Suprapubic skin (tissue), 4 donors: ENCODE measurements around the gene PRXL2B. TPM values are rescaled to one million over a fixed set of nuclear protein-coding genes. Genes with fewer than 3 reads are reported as not detected.
A peak's percentile ranks its signal among the peaks of the same experiment; 100 is the strongest.

Experiments
- DNase-seq, 2 donors: peaks; one replicate each; pipeline ENCODE4 v3.0.0-alpha.2; 2019; ENCODE audit warnings: low spot score in 2 of 2
- H3K27ac ChIP-seq: fragments of 200-600 bp; sonication (generic); one replicate; pipeline ENCODE4 v1.5.1; 2019
- H3K27me3 ChIP-seq: fragments of 200-600 bp; sonication (generic); one replicate; pipeline ENCODE4 v1.5.1; 2019
- H3K36me3 ChIP-seq: fragments of 200-600 bp; sonication (generic); one replicate; pipeline ENCODE4 v1.5.1; 2019
- H3K4me1 ChIP-seq: fragments of 200-600 bp; sonication (generic); one replicate; pipeline ENCODE4 v1.5.1; 2019
- H3K4me3 ChIP-seq: fragments of 200-600 bp; sonication (generic); one replicate; pipeline ENCODE4 v1.5.1; 2019; ENCODE audit warnings: mild to moderate bottlenecking
- H3K9me3 ChIP-seq: fragments of 200-600 bp; sonication (generic); one replicate; pipeline ENCODE4 v1.5.1; 2019
- EP300 ChIP-seq: sonication (generic); formaldehyde crosslinking; IDR thresholded peaks from one replicate; pipeline ENCODE4 v1.6.1; 2017; ENCODE audit warnings: antibody characterized with exemption
- POLR2A ChIP-seq, 2 donors: fragments of 450-650 bp; IDR thresholded peaks; one replicate each; pipeline ENCODE4 v1.6.1; 2017; ENCODE audit warnings: antibody characterized with exemption in 2 of 2, mild to moderate bottlenecking in 2 of 2, moderate library complexity in 2 of 2
- POLR2AphosphoS5 ChIP-seq, 3 donors: sonication (generic); formaldehyde crosslinking; IDR thresholded peaks; one replicate each; pipeline ENCODE4 v1.6.1; 2017; ENCODE audit warnings: antibody characterized with exemption in 3 of 3
- WGBS: methylation state at CpG from one replicate; pipeline ENCODE4 v1.1.5; 2018; 5-methylcytosine and 5-hydroxymethylcytosine counted together
- total RNA-seq, 4 donors: library from RNA; depleted of rRNA; stranded (reverse); fragments of >200 nt; gene quantifications; one replicate each; pipeline ENCODE4 v1.1.0, GENCODE V29; 2016
- TF ChIP-seq, protein P1 (sequence below), 2 donors: fragments of 200-600 bp in 1 of 2; fragments of 450-650 bp in 1 of 2; sonication (generic) in 1 of 2; IDR thresholded peaks; one replicate each; pipeline ENCODE4 v1.5.1; 2016 to 2019; ENCODE audit warnings: antibody characterized with exemption in 2 of 2, mild to moderate bottlenecking in 1 of 2, moderate library complexity in 1 of 2

PRXL2B gene
- total RNA-seq, 4 donors from 2014 or later = 9.7 to 16.3 (median 10.7) TPM

DNA sequence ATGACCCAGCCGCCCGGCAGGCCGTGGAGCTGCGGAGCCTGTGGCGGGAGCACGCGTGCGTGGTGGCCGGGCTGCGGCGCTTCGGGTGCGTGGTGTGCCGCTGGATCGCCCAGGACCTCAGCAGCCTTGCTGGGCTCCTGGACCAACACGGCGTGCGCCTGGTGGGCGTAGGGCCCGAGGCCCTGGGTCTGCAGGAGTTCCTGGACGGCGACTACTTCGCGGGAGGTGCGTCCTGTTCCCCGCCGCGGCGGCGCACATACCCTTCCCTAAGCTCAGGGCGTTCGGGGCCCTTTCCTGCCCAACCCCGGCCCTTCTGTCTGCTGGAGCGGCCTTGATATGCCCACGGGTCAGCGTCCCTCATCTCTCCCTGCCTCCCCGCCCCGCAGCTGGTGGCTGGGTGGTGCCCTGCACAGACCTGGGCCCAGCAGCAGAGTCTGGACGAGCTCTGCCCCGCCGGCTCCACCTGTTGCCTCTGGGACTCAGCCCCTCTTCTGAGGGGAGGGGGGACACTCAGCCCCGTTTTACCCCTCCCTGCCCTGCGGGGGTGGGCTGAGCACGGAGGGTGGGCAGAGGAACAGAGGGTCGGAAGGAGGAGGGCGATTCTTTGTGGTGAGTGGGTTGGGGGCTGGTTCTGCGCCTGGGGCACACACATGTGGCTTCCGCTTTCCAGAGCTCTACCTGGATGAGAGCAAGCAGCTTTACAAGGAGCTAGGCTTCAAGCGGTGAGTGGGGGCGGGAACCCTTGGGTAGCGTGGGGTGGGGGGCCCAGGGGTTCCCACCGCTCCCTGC lies 688 bp downstream of the PRXL2B start:
- Histone ChIP-seq H3K4me1 (peaks cover 34% of the 10 kb centered on the region), H3K27me3 (no peaks in the 10 kb centered on the region), H3K4me3 (peak overlapping the region; percentile 83), H3K36me3 (no peaks in the 10 kb centered on the region), H3K27ac (peak overlapping the region; percentile 96), H3K9me3 (no peaks in the 10 kb centered on the region)
- no peak for DNase-seq
- TF ChIP-seq, protein P1, sequence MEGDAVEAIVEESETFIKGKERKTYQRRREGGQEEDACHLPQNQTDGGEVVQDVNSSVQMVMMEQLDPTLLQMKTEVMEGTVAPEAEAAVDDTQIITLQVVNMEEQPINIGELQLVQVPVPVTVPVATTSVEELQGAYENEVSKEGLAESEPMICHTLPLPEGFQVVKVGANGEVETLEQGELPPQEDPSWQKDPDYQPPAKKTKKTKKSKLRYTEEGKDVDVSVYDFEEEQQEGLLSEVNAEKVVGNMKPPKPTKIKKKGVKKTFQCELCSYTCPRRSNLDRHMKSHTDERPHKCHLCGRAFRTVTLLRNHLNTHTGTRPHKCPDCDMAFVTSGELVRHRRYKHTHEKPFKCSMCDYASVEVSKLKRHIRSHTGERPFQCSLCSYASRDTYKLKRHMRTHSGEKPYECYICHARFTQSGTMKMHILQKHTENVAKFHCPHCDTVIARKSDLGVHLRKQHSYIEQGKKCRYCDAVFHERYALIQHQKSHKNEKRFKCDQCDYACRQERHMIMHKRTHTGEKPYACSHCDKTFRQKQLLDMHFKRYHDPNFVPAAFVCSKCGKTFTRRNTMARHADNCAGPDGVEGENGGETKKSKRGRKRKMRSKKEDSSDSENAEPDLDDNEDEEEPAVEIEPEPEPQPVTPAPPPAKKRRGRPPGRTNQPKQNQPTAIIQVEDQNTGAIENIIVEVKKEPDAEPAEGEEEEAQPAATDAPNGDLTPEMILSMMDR (IDR thresholded peaks at IDR 0.05) = no peak
- TF ChIP-seq POLR2A (IDR thresholded peaks at IDR 0.05) = no peak
- TF ChIP-seq POLR2AphosphoS5 (IDR thresholded peaks at IDR 0.05) = no peak
- no peak for TF ChIP-seq EP300
- 0% methylated on average over 3 of the region's 52 CpGs for WGBS

DNA sequence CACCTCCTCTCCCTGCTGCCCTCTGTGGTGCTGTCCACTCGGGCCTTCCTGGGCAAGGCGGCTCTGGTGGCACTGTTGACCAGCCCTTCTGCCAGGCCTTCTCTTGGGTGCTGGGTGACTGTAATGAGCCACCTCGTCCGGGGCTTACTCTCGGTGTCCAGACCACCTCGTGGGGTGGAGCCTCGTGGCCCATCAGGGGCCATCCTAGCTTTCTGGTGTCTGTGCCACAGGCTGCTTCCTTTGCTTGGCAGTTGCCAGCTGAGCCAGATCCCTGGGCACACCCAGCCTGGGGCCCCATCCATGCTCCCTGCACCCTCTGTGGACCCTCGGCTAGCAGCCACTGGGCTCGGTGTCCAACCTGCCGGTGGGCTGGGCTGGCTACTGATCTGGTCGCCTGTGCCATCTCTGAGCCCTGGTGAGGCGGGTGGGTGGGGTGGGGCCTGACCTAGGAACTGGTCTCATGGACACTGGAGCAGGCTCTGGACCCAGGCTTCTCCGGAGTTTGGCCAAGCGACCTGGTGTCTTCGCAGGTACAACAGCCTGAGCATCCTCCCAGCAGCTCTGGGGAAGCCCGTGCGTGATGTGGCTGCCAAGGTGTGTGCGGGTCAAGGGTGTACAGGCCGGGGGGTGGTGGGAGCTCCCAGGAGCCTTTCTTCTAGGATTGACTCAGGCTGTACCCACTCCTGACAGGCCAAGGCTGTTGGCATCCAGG lies 1.4 kb downstream of the PRXL2B start:
- H3K36me3 ChIP-seq = no peaks in the 10 kb centered on the region
- peak overlapping the region; percentile 83 for H3K4me3 ChIP-seq
- H3K27me3 ChIP-seq = no peaks in the 10 kb centered on the region
- H3K27ac ChIP-seq = no peak overlapping the region
- no peaks in the 10 kb centered on the region for H3K9me3 ChIP-seq
- H3K4me1 ChIP-seq = peaks cover 41% of the 10 kb centered on the region
- 80% methylated on average over 7 of the region's 19 CpGs for WGBS
- TF ChIP-seq POLR2AphosphoS5 (IDR thresholded peaks at IDR 0.05) (no peak), POLR2A (IDR thresholded peaks at IDR 0.05) (no peak), EP300 (no peak)
- TF ChIP-seq, protein P1 (IDR thresholded peaks at IDR 0.05) = no peak
- no peak for DNase-seq

DNA sequence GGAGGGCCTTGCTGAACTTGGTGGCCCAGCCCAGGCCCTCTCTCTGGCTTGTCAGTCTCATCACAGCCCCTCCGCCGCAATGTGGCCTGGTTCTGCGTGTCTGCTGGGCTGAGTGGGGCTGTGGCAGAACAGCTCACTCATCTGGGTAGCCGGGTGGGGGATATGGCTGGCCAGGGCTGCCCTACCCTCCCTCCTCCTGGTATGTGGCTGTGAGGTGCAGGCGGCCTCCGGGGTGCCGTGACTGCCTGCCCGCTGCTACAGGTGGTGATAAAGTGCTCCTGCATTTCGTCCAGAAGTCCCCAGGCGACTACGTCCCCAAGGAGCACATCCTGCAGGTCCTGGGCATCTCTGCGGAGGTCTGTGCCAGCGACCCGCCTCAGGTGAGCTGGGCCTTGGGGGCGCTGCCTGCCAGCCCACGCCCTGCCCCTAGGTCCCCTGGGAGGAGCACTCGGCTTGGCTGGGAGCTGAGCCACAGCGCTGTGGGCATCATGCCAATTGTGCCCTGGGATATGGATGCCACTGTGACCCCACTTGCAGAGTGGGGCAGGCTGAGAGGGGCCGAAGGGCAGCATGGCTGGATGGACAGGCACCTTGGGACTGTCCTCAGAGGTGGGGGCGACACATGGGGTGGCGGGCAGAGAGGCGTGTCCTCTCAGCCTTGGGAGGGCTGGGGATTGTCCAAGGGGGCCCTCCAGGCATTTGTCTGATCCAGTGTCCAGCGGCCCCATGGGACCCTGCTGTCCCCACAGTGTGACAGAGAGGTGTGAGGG lies 2.3 kb downstream of the PRXL2B start:
- Histone ChIP-seq H3K9me3 (no peaks in the 10 kb centered on the region), H3K4me1 (peaks cover 49% of the 10 kb centered on the region), H3K36me3 (no peaks in the 10 kb centered on the region), H3K27me3 (no peaks in the 10 kb centered on the region), H3K4me3 (no peak overlapping the region), H3K27ac (no peak overlapping the region)
- no peak for TF ChIP-seq POLR2A (IDR thresholded peaks at IDR 0.05)
- no peak for TF ChIP-seq POLR2AphosphoS5 (IDR thresholded peaks at IDR 0.05)
- TF ChIP-seq, protein P1 (IDR thresholded peaks at IDR 0.05) = no peak
- TF ChIP-seq EP300 = no peak
- 87% methylated on average over 3 of the region's 23 CpGs for WGBS
- peak in 1 of 2 donors; percentile 66 for DNase-seq

DNA sequence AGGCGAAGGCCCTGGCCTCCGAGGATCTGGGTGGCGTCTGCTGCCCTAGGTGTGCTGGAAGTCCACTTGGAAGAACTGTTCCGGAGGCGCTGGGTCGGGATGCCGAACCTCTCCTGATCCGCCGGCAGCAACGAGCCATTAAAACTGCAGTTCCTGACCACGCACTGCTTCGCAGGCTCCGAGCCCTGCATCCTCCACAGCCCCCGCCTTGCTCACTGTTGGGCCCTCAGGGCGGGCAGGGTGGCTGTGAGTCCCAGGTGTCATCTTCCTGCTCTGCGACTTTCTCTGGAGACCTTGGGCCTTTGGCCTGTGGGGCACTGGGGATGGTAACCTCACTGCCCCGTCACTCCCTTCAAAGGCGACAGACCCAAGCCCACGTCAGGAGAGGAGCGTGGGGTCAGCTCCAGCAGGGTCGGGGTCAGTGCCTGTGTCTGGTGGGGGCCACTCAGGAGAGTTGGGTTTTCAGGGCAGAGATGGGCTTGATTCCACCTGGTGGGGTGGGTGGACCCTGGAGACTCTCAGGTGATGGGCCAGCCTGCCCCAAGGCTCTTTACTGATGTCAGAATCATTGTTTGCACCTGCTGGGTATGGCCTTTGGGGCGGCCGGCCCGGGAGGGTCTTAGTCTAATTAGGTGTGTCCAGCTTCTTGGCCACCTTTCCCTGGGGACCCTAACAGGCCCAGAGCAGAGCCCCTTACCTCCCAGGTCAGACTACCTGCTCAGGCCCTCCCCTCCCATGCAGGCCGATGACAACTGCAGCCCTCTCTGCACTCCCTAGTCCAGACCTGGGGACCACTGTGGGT lies 3.1 kb downstream of the PRXL2B start:
- Histone ChIP-seq H3K27me3 (peaks cover 4% of the 10 kb centered on the region), H3K27ac (no peak overlapping the region), H3K9me3 (no peaks in the 10 kb centered on the region), H3K36me3 (no peaks in the 10 kb centered on the region), H3K4me3 (no peak overlapping the region), H3K4me1 (peaks cover 51% of the 10 kb centered on the region)
- 94% methylated on average over 17 of the region's 25 CpGs for WGBS
- no peak for TF ChIP-seq EP300
- TF ChIP-seq, protein P1 (IDR thresholded peaks at IDR 0.05) = no peak
- TF ChIP-seq POLR2AphosphoS5 (IDR thresholded peaks at IDR 0.05) = no peak
- TF ChIP-seq POLR2A (IDR thresholded peaks at IDR 0.05) = no peak
- peak in 1 of 2 donors; percentile 55 for DNase-seq
